Erythroblast (primary cell): ENCODE measurements around the gene MTSS2.

Experiments used
- GATA1 ChIP-seq: IDR thresholded peaks from 2 replicates; pipeline ENCODE4 v1.6.1; 2011; ENCODE audit warnings: low read depth, mild to moderate bottlenecking, control low read depth, low read length, moderate library complexity
- POLR2A ChIP-seq: IDR thresholded peaks from 2 replicates; pipeline ENCODE4 v1.6.1; 2011; ENCODE audit warnings: mild to moderate bottlenecking, low read length

GRCh38 chr16:70730944-70731343 lies 45.1 kb upstream of the MTSS2 start:
- no peak for TF ChIP-seq POLR2A
- TF ChIP-seq GATA1, result no peak
